HG03520 (cell line): Measurements from ENCODE around the gene PAPOLA.
A peak's percentile ranks its signal among the peaks of the same experiment; 100 is the strongest.

Experiments
- ATAC-seq: cut with Tn5 transposase; IDR thresholded peaks from one replicate; pipeline ENCODE4 v1.9.1; 2021; ENCODE audit warnings: mild to moderate bottlenecking, moderate library complexity; ENCODE audit not compliant: unreplicated experiment

The PAPOLA gene

DNA sequence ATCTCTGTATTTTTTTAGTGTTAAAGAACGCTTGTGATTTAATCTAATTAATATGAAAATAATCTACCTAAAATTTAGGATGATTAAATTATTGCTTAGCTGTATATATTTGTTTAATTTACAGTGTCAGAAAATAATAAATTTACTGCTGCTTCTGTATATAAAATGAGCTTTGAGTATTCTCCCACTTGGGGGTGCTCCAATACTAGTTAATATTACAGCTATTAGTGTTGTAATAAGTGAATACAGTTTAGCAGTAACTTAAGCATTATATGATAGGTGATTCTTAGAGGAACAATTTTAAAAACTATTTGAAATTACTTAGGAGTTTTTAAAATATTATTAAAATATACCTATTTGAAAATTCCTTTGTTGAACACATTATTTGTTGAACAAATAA lies 62.2 kb downstream of the PAPOLA start:
- ATAC-seq, result no peak

DNA sequence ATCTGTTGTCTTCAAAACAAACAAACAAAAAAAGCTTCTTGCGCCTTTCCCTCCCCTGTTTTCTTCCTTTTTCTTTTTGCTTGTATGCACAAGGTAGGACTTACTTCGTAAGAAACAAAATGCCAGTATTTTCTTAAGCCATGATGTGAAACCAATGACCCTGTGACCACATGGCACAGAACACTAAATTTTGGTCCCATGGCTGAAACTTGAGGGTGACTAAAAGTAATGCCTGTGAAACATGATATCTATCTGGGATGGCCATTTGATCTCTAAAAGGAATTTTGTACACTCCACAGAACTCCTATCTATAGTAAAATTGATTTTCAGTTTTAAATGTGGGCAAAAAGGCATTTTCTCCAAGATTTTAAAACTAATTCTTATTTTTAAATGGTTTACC lies 63.6 kb downstream of the PAPOLA start:
- ATAC-seq, result no peak

DNA sequence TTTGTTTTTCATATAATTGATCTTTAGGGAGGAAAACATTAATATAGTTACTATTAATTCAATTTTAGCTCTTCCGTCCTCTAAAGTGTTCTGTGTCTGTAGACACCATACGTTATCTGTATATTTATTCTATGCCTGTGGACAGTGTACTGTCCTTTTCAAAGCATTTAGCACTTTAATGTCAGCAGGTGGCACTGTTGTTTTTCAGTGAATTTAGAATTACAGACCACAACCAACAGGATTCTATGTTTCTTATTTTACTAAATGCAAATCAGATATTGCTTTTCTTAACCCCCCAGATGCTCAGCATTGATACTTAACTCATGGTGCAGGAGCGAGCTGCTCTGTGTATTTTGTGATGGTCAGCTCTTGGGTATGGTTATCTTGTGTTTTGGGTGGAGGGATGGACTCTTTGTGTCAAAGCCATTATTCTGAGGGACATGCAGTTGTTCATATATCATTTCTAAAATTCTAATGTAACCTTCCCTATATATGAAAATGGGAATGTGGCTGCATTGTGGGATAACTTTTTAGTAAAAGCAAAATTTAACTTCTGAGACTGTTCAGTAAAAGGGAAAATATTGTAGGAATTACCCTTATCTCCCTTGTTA lies 65.2 kb downstream of the PAPOLA start:
- ATAC-seq, result peak; percentile 60

DNA sequence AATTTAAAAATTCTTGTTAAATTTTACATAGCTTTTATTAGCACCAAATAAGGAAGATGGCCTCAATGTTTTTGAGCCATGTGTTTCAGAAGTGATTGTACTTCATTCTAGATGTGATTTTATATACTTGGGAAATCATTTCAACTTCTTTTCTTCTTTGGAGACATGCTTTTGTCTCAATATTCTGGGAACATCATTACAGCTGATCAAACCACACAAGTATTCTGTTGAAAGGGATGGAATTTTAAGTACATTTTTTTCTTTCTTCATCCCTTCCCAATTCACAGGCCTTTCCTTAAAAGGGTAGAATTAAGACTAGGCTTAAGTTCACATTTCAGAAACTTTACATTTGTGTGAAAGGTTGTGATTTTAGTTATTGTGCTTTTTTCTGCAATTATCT lies 66.4 kb downstream of the PAPOLA start:
- no peak for ATAC-seq

DNA sequence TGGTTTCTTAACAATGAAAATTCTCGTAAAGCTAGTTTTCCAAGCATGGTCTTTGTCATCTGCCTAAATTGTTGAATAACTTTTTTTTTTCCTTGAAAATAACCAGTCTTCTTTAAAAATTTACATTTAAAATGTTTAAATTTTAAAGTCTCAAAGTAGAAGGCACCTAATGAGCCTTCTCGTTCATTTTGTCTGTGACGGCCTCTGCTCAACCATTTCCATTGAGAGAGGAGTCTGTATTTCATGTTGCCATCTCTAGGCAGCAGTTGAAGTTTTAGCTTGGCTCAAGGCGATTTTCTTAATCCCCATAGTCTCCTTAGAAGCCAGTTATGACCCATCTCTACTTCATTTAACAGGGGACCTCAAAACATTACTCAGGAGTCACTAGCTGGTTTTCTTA lies 69.1 kb downstream of the PAPOLA start:
- no peak for ATAC-seq

DNA sequence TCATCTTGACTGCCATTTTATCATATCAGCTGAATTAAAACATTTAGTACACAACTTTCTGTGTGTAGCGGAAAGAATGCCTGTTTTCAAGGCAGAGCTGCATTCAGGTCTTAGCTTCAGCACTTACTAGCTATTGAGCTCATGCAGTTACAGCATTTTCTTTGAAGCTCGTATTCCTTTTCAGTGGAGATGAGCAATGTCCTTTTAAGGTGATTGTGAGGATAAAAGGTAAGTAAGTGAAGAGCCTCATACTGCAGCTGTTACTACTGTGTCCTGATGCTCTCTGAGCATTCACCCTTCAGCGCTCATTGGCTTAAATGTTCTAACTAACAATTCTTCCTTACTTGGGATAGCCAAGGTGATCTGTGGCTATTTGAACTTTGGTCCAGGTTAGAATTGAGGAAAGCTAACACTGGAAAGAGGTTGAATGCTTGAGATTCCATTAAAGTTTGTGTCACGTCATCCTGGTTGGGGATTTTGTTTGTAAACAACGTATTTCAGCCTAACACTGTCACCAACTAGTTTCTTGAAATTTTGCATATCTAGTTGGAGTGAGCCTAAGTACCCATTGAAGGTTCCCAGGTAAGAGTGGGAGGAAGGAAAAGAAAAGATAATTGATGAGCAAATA lies 71.4 kb downstream of the PAPOLA start:
- no peak for ATAC-seq

DNA sequence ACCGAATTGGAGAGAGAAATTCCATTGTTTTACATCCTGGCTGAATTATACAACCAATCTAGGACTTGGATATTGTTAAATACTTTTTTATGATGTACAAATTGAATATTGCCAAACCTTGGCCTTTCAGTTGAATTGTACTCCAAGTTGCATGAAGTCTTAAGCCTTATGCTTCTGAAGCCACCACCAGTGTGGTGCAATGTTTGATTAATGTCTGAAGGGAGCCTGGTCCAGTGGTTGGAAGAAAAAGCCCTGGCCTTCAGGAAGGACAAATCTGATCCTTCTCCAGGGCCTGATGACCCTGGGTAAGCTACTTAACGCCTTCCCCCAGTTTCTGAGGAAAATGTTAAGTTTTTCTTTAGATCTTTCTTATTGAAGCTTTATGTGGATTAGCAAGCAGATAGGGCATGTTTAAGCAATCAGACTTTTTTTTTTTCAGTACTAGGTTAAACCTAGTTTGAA lies 72.0 kb downstream of the PAPOLA start:
- no peak for ATAC-seq

DNA sequence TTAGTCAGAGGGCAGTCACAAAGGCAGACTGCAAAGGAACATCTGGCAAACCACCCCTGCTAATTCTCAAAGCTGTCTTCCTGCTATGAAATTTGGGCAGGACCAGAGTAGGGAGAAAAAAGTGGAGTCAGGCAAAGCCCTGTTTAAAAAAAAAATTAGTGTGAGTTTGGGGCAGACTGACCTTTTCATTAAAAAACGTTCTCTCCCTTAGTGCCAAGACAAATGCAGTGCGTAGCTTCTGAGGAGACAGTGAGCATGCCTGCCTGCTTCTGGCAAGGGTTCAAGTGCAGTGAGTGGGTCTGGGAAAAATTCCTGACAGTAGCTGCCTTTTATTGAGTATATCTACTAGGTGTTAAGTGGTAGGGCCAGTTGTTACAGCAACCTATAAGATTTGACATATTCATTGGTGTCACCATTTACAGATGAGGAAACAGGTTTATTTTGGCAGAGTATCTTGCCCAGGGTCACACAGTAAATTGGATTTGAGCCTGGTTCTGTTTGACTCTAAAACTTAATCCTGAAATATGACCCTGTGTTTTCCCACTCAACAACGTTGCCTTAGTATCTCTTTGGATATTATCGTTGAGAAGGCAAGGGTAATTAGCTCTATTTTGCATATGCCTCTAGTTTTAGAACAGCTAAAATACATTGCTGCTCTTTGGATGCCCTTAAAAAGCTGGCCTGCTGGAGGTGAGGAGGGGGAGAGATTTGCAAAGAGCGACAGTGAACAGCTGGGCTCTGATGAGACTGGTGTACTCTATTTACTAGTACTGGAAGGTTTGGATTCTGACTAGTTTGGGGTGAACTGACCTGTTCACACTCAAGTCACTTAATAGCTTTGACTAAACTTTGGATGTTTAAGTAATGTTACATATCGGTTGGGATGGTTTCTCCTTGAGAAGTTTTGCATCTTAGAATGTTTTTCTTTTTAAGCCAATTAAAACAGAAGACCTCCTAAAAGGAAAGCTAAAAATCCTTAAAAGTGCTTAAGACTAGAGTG lies 72.8 kb downstream of the PAPOLA start:
- no peak for ATAC-seq

DNA sequence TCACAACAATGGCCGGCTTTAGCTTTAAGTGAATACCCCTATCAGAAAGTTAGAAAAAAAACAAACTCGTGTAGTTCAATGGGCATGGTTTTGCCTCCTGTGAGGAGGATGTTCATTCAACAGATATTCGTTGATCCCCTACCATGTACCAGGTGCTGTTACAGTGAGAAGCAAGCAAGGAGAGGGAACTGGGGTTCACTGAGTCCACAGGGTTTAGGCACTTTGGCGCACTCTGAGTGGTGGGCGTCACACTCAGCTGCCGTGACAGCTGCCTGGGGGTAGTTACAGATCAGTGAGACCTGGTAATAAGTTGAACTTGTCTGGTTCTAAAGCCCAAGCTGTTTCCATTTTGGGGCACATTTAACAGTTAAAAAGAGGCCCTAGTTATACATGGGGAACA lies 74.2 kb downstream of the PAPOLA start:
- ATAC-seq, result no peak

DNA sequence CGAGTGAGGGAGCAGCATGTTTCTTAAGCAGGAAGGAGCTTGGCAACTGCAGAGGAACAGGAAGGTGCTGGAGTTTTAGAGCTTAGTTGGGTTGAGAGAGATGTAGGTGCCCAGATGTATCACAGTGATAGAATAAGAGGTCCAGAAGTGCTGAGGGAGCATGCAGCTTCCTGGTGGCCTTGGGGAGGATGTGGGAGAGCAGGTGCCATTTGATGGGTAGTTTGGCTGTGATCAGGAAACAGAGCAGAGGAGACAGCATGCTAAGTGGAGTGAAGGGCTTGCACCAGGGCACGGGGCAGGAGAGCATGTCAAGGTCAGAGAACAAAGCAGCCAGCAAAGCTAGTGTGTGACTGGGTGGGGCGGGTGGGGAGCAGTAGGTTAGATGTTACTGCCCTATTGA lies 74.8 kb downstream of the PAPOLA start:
- ATAC-seq, result no peak

DNA sequence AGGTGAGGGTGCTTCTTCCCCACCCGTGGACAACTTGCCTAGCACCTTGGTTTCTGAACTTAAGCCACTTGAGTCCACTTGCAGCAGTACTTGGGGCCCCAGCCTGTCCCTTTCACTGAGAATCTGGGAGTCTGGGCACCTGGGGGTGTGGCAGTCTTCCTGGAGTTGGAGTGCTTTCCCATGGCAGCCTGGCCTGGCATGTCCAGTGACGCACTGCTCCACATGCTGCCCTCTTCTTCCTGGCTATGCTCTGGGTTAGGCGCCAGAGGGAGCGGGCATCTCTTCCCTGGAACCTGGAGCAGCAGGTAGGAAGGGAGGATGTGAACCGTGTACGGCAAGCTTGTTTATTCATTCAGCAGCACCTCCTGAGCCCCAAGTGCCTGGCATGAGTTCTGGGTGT lies 76.4 kb downstream of the PAPOLA start:
- no peak for ATAC-seq

DNA sequence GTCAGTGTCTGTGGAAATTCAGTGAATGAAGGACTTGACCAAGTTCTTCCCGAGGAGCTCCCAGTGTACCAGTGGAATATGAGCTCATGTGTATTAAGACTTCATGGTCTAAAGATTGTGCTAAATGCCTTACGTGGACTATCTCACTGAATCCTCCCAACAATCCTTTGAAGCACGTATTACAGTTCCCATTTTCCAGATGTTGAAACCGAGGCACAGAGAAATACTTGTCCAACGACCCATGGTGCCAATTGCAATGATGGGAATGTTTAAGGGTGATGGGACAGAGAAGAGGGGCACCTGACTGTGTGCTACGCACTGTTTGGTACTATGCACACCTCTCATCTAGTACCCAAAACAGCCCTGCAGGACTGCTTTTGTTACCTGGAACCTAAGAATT lies 77.2 kb downstream of the PAPOLA start:
- no peak for ATAC-seq

DNA sequence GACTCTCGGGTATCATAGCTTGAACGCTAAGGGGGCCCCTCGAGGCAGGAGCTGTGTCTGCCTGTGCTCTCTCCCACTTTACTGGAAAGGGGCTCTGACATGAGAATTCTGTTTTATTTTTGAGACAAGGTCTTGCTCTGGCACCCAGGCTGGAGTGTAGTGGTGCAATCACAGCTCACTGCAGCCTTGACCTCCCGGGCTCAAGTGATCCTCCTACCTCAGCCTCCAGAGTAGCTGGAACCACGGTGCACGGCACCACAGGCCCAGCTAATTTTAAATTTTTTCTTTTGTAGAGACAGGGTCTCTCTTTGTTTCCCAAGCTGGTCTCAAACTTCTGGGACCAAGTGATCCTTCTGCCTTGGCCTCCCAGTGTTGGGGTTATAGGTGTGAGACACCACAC lies 77.7 kb downstream of the PAPOLA start:
- no peak for ATAC-seq

DNA sequence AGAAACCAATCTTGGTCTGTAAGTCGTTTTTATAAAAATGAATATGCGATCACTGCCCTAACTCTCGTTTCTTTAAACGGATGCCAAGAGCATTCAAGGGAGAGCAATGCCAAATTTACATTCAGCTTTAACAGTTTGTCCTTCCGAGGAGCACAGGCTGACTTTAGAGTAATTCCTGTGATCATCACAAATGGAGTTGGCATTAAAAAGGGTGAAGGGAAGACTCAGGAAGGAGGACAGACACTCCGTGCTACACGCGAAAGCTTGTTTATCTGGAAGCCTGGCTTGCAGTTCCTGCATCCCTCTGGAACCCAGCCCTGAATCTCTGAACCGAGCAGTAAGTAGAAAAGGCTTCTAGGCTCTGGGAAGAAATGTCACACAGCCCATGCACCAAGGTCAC lies 78.4 kb downstream of the PAPOLA start:
- no peak for ATAC-seq

DNA sequence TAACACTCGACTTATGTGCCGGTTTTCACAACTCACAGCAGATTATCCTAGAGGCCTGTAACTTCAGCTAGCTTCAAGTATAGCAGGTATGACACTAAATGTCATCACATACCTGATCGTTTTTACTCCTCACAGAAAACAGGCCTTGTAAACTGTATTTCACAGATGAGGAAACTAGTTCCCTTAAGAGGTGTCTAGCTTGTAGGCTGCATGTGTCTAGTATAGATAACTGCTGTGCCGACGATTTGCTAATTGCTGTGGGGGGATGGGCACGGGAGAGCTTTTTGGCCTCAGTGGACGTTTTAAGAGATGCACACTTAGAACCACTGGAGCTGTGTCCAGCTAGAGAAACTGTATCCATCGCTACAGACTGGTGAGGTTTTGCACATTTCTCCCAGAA lies 78.8 kb downstream of the PAPOLA start:
- no peak for ATAC-seq

DNA sequence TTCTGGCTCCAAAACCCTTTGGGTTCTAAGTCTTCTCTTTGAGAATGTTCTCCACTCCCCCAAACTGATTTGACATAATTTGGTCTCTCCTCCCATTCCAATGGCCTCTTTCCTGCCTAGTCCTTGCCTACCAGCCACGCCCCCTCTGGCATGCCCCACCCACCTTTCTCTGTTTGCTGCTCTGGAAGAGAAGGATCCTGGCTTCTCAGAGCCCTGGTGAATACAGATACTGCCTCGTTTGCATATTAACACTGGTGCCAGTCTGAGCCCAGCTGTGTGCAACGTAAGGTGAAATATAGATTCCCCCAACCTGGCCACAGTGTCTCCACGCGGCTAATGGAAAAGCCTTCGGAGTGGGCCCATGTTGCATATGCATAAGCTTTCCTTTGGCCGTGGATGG lies 79.7 kb downstream of the PAPOLA start:
- ATAC-seq, result no peak

DNA sequence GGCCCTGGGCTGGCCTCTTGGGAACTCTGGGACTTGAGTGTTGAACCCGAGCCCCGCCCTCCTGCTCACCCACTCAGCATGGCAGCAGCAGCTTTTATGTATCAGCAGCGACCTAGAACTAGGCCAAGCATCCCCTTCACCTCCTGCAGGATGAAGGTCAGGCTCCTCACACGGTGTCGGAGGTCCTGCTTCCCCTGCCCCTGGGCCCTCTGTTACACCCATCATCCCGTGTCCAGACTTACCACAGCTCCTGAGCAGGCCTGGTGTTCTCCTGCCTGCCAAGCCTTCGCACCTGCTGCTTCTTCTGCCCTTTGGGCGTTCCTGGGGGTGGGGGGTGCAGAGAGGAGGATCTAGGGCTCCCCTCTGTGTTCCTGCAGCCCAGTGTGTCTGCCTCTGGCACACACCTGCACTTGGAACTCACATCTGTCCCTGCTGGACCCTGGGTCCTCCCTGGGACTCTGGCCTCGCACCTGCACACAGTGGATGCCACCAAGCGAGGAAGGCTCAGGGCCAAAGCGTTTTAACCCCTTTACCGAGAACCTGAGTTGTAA lies 80.3 kb downstream of the PAPOLA start:
- no peak for ATAC-seq

DNA sequence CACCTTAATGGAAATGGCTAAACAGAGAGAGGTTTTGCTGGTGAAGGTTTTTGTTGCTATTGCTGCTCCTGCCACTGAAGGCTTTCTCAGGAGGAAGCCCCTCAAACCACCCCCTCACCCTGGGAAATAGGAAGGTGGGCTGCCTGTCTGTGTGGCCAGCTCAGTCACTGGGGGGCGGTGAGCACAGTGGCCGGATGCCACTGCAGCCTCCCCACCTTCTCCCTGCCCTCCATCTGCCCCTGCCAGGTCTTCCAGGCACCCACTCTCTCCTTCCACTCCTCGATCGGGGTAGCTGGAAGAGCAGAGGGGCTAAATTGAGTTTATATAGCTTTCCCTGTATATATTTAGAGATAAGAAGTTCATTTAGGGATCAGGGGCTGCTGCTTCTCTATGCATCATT lies 80.8 kb downstream of the PAPOLA start:
- ATAC-seq, result no peak

DNA sequence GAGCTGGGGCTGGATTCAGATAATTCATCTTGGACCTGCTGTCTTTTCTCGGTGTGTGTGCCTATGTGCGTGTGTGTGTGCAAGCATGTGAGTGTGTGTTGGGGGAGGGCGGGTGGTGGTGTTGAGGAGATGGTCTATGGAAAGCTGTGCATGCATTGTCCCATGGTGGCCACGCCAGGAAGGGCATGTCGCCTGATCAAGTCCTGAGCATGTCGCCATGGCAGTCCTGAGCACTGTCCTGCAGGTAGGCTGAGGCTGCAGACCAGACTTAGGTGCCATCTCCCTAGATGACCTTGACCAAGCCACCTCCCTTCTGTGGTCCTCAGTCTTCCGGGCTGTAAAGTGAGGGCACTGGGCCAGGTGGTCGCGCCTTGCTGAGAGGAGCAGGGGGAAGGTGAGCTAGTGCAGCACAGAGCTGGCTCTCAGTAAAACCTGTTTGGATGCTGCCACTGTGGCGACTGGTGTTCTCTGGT lies 81.4 kb downstream of the PAPOLA start:
- no peak for ATAC-seq

DNA sequence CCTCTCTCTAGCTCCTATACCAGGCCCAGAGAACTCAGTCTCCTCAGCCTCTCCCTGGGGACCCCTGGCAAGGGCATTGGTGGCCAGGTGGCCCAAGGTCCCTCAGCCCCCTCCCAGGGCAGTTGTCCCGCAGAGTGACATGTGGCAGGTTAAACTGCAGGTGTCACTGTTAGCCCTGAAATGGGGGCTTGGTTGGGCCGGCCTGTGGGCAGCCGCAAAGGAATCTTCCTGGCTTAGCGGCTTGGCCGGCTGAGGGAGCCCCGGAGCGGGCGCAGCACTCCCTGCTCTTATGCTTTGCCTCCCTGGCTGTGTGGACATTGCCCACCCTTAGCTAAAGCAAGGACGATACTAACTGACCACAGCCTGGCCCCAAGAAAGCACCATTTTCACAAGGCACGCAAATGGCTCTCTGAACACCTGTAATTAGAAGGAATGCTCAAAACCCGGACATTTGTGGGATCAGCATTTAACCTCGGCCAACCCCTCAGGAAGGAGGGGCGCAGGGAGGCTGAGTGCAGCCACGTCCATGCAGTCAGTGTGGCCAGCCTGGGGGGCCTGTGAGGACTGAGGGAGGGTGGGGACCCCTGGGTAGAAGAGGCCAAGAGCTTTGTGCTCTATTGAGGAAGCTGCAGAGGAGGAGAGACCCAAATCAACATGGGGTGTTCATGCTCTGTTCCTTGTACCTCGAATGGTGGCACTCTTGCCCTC lies 82.2 kb downstream of the PAPOLA start:
- ATAC-seq, result peak; percentile 73
